ENCODE measurements around the gene UMPS.
"Not testable (repeated sequence)": the region's sequence is repeated elsewhere in the genome, so short reads cannot be mapped to it uniquely, and the experiment has no call there.

The UMPS gene

DNA sequence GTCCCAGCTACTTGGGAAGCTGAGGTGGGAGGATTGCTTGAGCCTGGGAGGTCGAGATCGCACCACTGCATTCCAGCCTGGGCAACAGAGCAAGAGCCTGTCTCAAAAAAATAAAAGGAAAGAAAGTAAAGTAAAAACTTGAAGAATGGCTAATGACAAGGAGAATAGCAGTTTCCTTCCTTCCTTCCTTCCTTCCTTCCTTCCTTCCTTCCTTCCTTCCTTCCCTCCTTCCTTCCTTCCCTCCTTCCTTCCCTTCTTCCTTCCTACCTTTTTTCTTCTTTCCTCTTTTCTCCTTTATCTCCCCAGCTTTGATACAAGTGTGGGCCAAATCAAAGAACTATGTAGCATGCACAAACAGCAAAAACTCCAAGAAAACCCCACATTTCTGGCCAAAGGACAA lies 23.0 kb upstream of the UMPS start:
- DNase-seq (ENCODE audit: low read depth in 2 of 2), result not testable (repeated sequence)

DNA sequence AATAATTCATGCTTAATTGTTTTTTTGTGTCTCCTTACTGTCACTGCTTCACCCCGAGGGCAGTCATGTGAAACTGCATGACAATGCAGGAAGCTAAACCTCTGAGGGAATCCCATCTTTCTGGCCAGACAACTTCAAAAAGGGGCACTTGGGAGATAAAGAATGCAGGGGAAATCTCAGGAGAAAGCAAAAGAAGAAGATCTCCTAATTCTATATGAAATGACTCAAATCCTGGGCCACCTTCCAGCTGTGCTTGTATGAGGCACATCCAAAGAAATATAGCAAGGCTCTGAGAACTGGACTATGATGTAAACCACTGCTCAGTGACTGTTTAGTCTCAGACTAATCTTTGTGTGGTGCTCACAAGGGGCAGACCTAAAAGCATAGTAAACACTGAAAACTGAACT lies 22.6 kb upstream of the UMPS start:
- DNase-seq (ENCODE audit: low read depth in 2 of 2), result no peak

- DNase-seq (ENCODE audit: low read depth in 2 of 2), result no peak
These were observed 15.9 kb upstream of the UMPS start for GRCh38 chr3:124714223-124714853.

DNA sequence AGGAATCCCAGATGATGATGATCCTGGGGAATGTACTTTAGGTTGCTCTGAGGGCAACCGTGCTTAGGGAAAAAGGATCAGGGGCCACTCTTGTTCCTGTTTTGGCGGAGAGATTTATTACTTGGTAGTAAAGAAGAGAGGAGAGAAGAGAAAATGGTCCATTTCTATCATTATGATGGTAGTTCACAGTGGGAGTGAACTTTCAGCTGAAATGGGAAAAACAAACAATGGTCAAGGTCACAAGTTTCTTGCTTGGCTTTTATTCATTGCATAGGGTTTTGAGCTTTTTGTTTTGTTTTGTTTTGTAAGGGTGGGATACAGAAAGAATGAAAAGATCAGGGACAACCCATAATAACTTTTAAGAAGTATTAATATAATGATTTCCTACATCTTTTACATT lies 7.7 kb upstream of the UMPS start:
- DNase-seq (ENCODE audit: low read depth in 2 of 2), result no peak

- no peak for DNase-seq (ENCODE audit: low read depth in 2 of 2)
These were observed 667 bp downstream of the UMPS start for GRCh38 chr3:124730941-124731297.

- no peak for DNase-seq (ENCODE audit: low read depth in 2 of 2)
These were observed 1.5 kb downstream of the UMPS start for GRCh38 chr3:124731760-124732159.

DNA sequence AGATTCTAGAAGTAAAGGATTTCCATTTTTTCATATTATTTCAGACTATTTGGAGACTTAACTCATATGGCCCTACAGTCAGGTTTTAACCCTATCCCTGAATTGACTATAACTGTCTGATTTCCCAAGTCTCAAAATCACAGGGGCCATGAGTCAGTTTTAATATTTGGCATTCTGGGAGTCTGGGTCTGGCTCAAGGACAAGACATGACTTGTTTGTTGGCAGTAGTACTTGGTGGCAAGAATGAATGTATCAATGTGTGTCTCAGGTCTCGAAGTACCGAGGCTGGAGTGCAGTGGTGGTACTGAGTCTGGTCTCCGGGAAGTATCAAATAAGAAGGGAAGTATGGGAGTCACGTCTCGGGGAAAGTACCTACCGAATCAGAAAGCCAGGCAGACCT lies 10.8 kb downstream of the UMPS start:
- no peak for DNase-seq (ENCODE audit: low read depth in 2 of 2)

- DNase-seq (ENCODE audit: low read depth in 2 of 2), result no peak
These were observed 15.5 kb downstream of the UMPS start for GRCh38 chr3:124745756-124746155.

DNA sequence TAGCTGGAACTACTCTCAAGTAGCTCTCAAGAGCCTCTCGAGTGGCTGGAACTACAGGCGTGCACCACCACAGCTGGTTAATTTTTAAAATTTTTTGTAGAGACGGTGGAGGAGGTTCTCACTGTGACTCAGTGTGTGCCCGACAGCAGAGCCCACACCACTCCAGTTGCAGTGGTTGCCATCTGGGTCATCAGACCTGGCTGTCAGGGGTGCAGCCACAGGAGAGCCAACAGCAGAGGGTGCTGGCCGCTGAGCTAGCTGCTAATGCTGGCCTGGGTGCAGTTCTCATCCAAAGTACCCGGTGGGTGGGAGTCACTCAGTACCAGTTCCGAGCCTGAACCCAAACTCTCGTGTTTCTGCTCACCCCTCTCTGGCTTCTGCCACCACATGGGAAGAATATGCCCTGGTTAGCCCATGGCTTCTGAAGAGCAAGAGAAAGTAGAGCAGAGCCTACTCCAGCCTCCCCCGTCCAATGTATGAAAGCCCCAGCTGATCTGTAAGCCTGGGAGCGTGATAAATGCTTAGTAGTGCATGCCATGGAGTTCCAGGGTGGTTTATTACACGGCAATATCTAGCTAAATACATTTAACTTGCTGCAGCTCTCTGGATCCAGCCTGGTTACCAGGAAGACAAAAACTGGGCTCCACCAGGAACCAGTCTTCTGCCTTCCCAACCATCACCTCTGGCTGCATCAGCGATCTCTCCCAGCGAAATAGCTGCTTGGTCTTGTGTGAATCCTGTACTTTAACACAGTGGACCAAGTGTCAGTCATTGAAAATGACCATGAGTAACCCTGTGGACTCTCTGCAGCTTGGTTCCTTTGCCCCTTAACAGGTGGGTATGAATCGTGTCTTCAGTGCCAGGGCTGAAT lies 17.1 kb downstream of the UMPS start:
- no peak for DNase-seq (ENCODE audit: low read depth in 2 of 2)

GRCh38 chr3:124748560-124749198 lies 18.4 kb downstream of the UMPS start:
- DNase-seq (ENCODE audit: low read depth in 2 of 2), result no peak

- not testable (repeated sequence) for DNase-seq (ENCODE audit: low read depth in 2 of 2)
These were observed 19.6 kb downstream of the UMPS start for GRCh38 chr3:124749877-124750276.

GRCh38 chr3:124751501-124751900 lies 21.2 kb downstream of the UMPS start:
- DNase-seq (ENCODE audit: low read depth in 2 of 2), result no peak

DNA sequence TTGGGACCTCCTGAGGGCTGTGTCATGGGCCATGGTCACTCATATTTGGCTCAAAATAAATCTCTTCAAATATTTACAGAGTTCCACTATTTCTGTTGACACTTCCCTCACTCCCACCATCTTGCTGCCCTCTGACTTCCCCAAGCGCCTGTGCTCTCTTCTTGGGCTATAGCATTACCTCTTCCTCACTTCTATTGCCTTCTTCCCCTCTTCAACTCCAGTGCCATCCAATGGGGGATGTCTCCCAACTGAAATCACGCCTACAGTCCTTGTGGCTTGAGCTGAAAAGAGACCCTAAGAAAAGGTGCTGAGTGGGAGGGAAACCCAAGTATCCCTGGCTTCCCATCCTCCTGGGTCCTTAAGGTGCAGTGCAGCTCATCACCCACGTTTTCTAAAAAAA lies 21.8 kb downstream of the UMPS start:
- no peak for DNase-seq (ENCODE audit: low read depth in 2 of 2)

- not testable (repeated sequence) for DNase-seq (ENCODE audit: low read depth in 2 of 2)
These were observed 27.7 kb downstream of the UMPS start for GRCh38 chr3:124757926-124758325.

DNA sequence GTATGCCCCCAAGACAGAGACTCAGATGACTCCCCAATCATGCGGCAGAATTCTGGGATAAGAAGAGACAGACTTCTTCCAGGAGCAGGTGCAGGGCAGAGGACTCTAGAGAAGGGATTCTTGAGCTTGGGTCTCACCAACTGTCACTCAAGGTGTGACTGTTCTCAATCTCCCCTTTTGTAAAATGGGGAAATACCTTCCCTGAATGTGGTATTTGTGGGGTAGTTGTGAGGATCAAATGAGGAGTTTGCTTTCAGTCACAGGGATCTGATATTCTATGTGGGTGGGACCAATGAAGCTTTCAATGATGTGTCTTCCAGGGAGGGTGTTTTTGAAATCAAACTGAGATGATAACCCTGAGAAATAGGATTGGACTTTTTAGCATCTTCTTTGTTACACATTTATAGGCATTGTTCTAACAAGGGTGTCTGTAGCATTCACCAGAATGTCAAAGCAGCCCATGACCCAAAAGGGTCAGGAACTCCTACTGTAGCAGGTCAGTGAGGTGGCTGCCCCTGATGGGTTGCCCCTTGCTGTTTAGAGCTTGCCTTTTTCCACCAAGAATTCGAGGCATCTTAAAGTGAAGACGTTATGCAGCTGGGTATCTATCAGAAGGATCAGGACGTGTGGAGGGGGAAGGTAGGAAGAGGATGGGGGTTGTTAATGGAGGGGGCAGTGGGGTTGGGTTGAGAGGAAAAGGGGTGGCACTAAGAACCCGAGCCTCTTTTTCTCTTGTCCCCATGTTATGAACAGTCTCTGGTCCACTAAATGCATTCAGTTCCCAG lies 28.8 kb downstream of the UMPS start:
- no peak for DNase-seq (ENCODE audit: low read depth in 2 of 2)

DNA sequence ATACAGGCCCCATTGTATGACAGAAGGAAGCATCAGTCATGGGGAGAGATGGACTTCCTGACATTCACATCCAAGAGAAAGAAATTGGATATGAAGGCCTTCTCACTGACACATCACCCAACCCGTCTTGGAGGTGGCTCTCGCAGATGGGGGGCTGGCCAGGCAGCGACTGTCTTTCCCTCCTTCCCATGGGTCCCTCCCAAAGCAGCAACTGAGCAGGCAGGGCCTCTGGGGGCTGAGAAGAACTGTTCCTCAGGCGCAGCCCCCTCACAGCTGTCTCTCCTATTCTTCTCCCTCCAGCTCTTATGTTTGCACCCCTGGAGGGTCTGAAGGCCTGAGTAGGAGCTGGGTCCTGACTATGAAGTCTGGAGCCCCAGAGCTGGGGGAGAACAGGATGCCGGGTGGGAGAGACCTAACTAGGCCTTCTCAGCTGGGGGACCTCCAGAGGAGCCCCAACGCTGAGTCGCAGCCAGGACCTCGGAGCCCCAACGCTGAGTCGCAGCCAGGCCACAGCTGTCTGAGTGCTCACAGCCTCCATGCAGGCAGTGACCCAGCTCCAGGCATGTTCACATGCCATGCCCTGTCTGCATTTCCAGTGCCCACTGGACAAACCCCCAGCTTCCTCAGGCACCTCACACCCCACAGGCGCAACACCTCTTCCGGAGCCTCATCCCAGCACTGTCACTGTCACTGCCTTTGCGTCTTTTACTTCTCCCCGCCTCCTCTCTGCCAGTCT lies 29.6 kb downstream of the UMPS start:
- DNase-seq (ENCODE audit: low read depth in 2 of 2), result no peak

GRCh38 chr3:124760601-124761000 lies 30.3 kb downstream of the UMPS start:
- DNase-seq (ENCODE audit: low read depth in 2 of 2), result no peak

GRCh38 chr3:124761250-124761796 lies 31.1 kb downstream of the UMPS start:
- peak; percentile 47 to 59 for DNase-seq (ENCODE audit: low read depth in 2 of 2)

- DNase-seq (ENCODE audit: low read depth in 2 of 2), result no peak
These were observed 31.8 kb downstream of the UMPS start for GRCh38 chr3:124761935-124762660.

DNA sequence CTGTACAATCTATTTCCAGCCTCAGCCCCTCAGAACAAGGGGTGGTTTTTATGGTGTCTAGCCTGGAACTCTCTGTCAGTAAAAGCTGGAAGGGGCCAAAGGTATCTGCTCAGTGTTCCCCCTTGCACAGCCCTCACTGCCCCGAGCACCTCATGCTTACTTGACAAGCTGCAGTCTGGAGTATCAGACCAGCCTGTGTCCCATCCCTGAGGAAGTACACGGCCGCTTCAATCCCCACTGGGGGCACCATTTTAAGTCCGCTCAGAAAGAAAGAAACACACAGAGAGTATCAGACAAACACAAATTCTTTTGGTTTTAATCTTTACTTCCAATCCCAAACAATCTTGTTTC lies 32.4 kb downstream of the UMPS start:
- DNase-seq (ENCODE audit: low read depth in 2 of 2), result no peak

GRCh38 chr3:124763206-124763605 lies 33.0 kb downstream of the UMPS start:
- DNase-seq (ENCODE audit: low read depth in 2 of 2), result no peak
